HPDE6-E6E7 (cell line): ENCODE measurements around the gene BNC2.

Source experiments
- DNase-seq: peaks from one replicate; pipeline ENCODE4 v3.0.0; 2011; ENCODE audit warnings: missing footprints; ENCODE audit errors: extremely low spot score

The BNC2 gene

DNA sequence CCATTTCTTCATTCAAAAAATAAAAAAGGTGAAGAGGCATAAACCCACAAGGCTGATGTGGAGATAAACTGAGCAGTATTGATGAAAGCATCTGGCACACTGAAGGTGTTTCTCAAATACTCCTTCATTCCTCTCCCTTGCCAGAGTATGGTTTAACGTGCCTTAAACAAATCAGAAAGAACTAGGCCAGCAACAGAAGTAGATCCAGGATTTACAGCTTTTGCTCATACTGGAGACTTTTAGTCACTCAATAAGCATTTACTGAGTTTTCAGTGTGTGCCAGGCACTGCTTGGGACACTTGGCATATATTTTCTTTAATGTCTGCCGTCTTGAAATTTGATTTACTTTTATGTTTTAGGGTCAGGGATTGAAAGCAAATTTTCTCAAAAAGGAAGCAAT, 53.0 kb downstream of the BNC2 start:
- DNase-seq = no peak

DNA sequence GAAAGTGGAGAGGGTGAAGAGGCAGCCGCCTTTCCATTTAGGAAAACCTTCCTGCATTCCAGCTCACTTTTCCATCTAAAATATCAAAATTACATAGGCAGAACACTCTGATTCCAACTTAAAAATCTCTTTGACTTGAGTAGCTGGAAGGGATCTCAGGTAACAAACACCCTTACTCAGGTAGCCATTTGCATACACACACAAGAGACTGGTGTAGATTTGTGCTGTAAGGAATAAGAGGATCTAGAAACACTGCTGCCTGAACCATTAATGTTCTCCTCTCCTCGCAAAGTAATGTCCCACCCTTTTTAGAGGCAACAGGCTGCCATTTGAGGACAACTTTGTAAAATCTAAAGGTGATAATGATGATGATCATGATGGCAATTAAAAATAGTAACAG, 53.5 kb downstream of the BNC2 start:
- no peak for DNase-seq

DNA sequence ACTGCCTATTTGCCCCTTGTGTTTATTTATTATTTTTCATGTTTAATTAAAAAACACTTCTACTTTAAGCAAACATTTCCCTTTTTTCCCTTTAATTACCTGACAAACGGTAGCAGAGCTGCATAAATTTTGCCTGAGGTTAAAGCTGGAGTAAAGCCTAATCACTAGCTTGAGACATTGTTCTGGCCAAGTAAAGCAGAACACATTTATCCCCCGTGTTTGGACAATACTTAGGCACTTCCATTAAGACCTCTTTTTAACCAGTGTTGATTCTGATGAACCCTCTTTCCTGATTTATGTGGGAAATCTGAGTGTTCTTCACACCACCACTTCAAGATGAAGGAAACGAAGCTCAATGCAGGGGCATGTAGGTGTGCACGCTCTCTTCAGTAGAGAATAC, 54.5 kb downstream of the BNC2 start:
- DNase-seq = no peak

DNA sequence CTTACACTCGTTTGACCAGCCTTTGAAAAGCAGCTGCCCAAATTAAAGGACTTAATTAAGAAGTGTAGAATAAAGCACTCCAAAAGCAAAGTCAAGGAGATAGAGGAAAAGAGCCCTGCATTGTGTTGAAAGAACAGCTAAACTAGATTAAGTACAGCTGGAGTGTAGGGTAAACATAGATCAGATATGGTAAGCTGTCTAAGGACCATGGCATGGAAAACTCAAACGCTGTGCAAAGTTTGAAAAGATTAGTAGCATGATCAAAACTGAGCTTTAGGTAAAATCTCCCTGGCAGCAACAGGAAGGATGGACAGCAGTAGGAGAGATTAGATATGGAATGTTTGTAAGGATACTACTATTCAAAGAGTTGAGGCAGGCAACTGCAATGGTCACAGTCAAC, 55.4 kb downstream of the BNC2 start:
- no peak for DNase-seq

DNA sequence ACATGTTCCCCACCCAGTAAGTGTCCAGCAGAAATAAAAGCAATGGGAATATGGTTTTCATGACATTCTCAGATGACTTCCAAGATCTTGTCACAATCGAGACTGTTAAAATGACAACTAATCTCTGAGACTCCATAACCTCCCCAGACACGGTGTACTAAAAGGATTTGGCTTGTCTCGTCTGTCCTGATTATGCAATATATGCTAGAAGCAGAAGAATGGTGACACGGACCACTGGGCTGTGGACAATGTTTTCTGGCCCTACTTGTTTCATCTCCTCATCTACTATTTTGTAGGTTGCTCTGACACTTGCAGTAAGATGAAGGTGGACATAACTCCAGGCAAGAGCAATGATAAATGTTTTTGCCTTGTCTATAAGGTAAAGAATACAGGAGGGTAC, 56.6 kb downstream of the BNC2 start:
- DNase-seq = no peak

DNA sequence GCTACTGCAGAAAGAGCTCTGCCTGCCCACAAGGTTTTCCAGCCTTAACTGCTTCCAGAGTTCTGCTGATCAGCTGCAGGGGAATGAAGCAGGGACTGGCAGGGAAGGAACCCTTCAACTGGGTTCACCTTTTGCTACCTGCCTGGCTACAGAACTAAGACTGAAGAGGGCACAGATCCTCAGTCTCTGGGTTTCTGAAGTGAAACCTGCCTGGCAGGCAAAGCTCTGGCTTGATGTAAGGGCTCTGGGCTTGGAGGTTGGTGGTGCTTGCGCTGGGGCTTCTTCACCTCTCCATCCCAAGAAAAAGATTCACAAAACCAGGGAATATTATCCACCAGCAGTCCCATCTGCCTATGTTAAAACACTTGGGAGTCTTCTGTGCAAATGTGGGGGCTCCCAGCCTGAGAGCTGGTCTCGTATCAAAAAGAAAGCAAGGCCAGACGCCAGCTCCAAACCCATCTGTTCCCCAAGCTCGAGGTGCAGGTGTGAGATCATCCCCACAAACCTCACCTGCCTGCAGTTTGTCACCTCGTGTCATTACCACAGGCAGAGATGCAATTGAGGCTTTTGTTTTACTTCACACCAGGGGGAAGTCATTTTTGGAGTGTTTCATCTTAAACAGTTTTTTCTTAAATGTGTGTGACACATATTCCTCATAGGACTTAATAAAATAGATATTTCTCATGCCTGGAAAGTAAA, 58.3 kb downstream of the BNC2 start:
- no peak for DNase-seq

DNA sequence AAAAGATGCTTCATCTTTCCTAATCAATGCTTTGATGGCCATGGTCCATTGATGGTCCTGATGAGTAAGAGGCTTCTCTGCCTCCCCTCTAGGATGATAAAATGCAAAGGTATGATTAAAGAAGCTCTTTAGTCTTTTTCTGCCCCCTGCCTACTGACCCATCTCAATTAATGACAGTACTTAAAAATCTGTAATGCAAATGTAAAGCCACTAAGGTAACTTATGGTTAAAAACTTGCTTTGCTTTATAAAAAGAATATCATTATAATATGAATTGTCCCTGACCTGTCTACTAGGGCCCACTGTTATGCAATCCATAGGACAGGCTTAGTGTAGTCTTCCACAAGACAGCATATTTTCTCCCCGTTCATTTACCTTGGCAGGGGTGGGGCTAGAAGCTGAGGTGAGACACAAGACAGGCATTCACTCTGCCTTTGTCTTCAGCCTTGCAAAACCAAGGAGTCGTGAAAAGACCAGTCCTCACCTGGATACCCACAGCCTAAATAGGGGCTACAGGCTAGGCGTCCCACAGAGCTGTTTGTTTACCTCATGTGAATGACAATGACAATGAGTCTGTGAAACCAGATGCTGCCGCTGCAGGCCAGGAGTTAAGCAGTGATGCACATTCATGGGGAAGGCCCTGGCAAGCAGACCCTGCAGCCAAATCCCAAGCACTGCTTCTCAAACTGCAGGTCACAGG, 60.4 kb downstream of the BNC2 start:
- peak; percentile 42 for DNase-seq

DNA sequence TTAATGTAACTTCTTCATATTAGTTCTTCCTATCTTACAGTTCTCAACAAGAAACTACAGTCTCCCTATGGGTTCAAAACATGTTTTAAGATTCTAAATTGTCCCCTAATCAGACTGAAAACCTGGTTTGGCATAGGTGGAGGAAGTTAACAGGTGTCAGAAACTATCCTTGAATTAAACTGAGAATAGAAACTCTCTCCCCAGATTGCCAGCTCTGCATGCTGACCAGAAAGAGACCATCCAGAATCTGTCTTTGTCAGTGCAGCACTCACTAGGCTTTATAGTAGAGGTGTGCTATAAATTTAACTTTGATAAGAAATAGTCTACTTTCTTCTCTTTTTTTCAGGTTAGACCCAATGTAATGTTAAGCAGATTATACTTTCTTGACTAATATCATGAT, 63.8 kb downstream of the BNC2 start:
- DNase-seq = no peak

DNA sequence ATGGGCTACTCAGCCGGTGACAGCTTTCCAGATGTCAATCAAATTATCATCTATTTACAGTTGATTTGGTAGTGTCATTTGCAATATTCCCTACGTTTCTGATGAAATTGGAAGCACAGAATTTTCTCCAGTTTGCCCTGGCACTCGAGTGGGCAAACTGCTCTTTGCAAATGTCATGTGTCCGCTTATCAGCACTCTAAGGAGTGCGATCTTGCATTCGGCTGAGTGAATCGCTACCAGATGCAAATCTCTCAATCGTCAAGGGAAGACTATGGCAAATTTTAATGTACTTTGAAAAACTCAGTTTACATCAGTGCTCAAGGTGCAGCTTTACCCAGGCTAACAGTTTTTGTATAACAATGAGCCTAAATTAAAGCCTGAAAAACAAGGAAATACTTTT, 66.8 kb downstream of the BNC2 start:
- DNase-seq = no peak

DNA sequence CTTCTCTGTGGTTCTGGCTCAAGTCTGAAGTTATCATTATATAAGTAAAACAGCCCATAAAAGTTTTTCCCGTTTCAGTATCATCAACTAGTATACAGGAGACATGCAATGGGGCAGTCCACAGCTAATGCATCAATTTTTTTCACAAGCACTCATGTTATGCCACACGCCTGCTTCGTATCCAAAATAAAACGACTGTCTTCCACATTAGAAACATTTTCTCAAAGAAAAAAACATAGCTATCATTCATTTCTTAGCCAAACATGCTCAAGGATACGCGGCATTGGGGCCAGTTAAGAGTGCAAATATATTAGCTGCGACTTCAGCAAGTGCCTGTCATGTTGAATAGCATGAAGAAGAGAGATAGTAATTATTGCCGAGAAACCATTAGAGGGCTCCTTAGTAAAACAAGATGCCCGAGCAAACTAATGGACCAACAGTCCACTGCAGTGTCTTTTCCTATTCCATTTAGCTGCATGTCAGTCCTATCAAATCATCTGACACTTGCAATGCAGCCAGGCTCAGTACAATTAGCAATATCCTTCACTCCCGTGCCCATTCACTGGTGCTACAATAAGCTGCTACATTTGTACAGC, 68.5 kb downstream of the BNC2 start:
- DNase-seq = no peak

DNA sequence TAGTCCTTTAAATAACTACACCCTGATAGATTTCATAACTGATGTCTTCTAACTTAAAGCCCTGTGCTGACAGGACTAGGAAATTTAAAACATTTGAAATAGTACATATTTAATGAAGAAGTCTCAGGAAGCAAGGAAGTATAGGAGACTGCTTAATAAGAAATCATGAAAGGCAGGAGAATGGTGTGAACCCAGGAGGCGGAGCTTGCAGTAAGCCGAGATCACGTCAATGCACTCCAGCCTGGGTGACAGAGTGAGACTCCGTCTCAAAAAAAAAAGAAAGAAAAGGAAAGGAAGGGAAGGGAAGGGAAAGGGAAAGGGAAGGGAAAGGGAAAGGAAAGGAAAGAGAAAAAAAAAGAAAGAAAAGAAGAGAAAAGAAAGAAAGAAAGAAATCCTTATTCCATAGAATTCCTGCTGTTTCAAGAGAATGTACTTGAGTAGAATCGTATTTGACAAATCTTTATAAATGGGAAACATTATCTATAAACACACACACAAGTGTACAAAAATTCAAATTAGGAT, 74.1 kb downstream of the BNC2 start:
- no peak for DNase-seq

DNA sequence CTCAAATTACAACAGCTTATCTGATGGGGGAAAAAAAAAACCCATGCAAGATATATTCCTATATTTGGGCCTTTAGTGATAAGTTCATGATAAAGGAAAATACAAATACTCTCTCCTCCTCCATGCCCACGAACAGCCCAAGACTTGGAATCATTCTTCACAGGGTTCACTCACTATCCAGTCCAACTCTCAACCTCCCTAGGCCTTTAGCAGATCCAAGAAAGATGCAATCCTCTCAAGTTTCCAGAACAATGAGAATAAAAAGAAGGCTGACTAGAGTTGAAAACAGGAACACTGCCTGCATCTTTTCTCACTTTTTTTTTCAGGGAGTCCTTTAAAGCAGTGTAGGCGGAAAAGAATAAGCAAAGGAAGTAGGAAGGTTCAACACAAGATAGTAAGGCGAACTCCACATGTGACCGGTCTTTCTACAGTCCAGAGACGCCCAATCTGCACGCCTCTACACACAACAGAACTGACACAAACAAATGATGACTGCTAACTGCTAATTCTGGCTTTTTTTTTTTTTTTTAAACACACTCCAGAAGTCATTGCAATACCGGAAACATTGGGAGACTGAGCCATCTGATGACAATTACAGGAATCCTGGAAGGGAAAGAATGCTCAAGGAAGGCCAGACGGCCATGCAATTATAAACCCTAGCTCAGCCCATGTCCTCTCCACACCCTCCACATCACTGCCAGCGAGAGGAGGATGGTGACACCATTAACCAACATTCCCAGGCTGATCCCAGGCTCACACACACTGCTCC, 75.4 kb downstream of the BNC2 start:
- DNase-seq = no peak

DNA sequence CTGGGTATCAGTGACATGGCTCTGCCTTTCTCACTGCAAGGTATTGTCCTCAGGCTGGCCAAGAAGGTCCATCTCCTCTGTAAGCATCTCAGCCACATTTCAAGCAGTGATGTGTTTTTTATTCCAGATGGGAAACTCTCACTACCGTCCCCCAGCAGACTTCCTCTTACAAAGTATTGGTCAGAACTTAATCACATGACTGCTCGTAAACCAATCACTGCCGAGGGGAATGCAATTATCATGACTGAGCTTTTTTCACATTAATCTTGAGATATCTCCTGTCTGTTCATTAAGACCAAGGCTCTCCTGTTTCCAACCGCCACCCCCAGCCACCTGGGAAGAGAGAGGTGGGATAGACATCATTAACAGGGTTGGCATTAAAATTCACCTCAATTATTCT, 76.4 kb downstream of the BNC2 start:
- no peak for DNase-seq

DNA sequence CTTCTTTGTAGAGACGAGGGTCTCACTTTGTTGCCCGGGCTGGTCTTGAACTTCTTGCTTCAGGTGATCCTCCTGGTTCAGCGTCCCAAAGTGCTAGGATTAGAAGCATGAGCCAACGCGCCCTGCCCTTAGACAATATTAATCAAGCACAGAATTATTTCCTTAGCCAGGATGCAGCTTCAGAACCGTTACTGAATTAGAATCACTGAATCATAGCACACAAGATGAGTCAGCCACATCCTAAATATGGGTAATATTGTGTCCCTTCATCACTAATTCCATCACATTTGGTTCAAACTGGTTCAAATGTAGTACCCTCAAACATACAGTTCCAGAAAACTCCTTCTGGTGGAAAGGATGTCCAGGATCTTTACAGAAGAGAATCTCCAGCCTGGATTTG, 82.7 kb downstream of the BNC2 start:
- no peak for DNase-seq

DNA sequence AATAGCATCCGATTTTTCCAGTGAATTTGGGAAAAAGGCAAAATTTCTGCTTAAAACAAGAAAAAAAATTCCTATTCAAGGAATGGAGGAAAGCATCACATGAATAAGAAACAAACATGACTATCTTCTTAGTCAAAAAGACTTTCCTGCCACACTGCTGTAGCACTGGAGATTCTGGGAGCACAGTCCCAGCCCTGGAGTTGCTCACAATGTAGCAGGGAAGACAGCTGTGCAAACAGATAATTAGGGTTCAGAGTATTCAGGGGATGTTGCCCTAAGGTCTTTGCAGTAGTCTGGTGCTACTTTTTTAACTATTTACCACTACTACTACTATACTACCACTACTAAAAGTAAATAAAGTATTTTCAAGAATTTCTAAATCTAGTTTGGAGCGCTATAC, 86.5 kb downstream of the BNC2 start:
- DNase-seq = no peak

DNA sequence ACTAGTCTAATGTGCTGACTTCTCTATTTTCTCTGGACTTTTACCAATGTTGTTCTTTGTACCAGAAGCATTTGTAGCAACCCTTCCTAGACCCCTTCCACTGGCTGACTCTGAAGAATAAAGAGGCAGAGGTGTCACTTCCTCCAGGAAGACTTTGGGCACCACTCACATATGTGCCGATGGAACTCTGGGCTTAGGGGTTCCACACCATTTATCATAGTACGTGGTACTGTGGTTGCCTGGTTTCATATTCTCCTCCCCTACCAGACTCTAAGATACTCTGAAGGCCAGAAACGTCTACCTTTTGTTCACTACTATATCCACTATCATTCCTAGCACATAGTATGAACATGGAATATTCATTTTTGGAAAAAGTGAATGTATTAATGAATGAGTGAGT, 88.0 kb downstream of the BNC2 start:
- no peak for DNase-seq

DNA sequence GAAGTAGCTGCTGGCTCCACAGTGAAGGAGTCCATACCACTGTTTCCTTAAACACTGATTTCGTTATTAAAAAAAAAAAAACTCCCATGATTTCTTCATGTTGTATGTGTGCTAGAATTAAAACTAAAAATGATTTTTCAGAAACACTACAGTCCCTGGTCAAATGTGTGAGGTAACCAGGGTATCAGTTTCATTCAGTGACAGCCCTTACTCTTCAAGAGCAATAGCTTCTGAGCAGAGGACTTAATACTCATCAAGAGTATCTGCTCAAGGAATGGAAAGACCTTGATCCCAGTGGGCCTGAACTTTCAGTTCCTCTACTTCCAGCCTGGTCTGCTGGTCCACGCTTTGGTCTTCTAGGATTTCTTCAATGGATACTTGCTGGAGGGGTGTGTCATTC, 95.1 kb downstream of the BNC2 start:
- DNase-seq = no peak

DNA sequence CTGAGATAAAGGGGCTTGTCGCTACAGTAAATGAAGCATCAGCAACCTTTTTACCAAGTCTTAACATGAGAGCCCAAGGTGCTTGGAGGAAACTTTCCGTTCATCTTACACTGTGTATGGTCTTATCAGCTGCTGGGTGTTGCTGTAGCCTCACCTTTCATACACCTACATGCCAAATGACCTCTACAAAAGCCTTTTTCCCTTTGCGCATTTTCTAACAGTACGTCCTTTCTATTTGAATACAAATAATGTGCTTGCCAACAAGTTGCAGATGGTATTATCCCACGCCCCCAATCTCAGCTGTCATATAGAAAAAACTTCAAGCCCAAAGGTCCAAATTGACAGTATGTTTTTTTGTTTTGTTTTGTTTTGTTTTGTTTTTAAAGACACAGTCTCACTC, 96.9 kb downstream of the BNC2 start:
- DNase-seq = no peak

DNA sequence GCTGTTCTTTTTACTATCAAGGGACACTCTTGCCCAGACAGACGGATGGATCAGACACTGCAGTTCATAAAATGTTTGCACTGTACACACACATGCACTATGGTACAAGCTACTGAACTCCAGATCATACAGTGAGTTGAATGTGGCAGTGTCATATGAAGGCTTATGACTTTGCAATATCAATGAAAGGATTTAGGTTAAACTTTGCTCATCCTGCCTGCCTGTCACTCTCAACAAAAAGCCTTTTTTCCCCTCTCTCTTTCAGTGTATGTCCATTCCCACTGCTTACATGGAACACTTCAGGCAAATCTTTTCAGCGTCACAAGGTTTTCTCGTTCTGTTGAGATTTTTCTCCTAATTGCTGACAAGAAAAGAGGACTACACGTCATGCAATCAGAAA, 97.4 kb downstream of the BNC2 start:
- DNase-seq = no peak

DNA sequence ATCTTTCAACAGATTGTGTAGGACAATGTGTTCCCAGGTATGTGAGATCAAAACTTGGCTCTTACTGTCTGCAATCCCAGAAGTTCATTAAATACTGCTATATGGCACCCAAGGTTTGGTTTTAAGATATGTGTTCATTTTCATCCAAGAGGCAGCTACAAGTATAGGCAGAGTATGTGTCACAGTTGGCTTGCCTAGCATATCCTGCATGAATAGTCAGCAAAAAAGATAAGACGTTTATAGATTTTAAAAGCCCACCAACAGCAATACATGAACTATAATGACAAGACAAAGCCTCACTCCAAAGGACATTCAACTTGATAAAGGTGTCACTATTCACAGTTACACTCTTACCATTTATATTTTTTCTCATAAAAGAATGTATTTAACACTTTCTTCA, 99.1 kb downstream of the BNC2 start:
- no peak for DNase-seq

DNA sequence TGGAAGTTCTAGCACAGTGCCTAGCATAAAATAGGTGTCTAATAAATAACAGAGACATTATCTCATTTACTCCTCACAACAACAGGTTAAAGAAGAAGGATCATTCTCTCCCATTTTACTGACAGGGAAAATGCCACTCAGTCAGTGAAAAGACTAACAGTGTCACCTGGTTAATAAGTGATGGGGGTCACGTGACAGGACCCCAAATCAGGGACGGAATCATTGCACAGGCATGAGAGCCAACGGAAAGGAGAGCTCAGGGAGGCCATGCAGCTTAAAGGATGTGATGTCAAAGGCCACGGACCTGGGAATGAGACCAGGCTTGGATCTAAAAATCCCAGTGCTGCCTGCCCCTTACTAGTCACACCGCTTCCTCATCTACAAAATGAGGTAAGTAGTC, 101.2 kb downstream of the BNC2 start:
- DNase-seq = no peak

DNA sequence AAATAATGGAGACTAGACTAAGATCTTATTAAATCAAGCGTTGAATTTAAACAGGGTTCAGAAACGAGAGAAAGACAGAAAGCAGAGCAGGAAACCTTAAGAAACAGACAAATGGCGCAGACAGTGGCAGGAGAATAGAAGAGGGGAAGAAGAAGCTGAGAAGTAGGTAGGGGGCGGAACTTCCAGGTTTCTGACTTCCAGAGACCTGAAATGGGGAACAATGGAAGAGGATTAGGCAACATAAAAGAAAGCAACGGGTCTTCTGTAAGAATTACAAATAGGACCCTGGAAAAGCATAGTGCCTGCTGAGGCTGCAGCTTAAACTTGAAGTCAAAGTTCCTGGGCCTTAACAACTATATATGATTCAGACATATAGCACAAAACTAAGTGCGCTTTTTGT, 101.7 kb downstream of the BNC2 start:
- DNase-seq = no peak
